Smooth muscle cell (in vitro differentiated cells): Measurements from ENCODE around the gene SIGLEC9. TPM values are rescaled to one million over a fixed set of nuclear protein-coding genes. Genes with fewer than 3 reads are reported as not detected.

Experiments
- DNase-seq: peaks from one replicate; lab custom pipeline; 2025; ENCODE audit not compliant: unreplicated experiment; lab: John Stamatoyannopoulos, UW
- H2AFZ ChIP-seq: fragments of 200-600 bp; sonication (generic); 2 replicates; pipeline ENCODE4 v1.6.0; 2016; ENCODE audit warnings: antibody characterized with exemption, low read depth, mild to moderate bottlenecking
- H3F3A ChIP-seq: fragments of 200-600 bp; sonication (generic); 2 replicates; pipeline ENCODE4 v1.6.0; 2017; ENCODE audit warnings: antibody characterized with exemption, low read depth
- H3K27ac ChIP-seq: fragments of 200-600 bp; sonication (generic); 2 replicates; pipeline ENCODE4 v1.5.1; 2016; ENCODE audit warnings: low read depth, mild to moderate bottlenecking
- H3K27me3 ChIP-seq: fragments of 200-600 bp; sonication (generic); 2 replicates; pipeline ENCODE4 v1.6.1; 2016; ENCODE audit warnings: low read depth, mild to moderate bottlenecking
- H3K36me3 ChIP-seq: fragments of 200-600 bp; sonication (generic); 2 replicates; pipeline ENCODE4 v1.5.1; 2016; ENCODE audit warnings: low read depth
- H3K4me1 ChIP-seq: fragments of 200-600 bp; sonication (generic); 2 replicates; pipeline ENCODE4 v1.5.1; 2016; ENCODE audit warnings: low read depth
- H3K4me2 ChIP-seq: fragments of 200-600 bp; sonication (generic); 2 replicates; pipeline ENCODE4 v1.6.0; 2016; ENCODE audit warnings: mild to moderate bottlenecking
- H3K4me3 ChIP-seq: fragments of 200-600 bp; sonication (generic); 2 replicates; pipeline ENCODE4 v1.5.1; 2016; ENCODE audit warnings: mild to moderate bottlenecking
- H3K79me2 ChIP-seq: fragments of 200-600 bp; sonication (generic); 2 replicates; pipeline ENCODE4 v1.6.0; 2016; ENCODE audit warnings: low read depth, mild to moderate bottlenecking
- H3K9ac ChIP-seq: fragments of 200-600 bp; sonication (generic); 2 replicates; pipeline ENCODE4 v1.6.0; 2016; ENCODE audit warnings: low read depth
- H3K9me3 ChIP-seq: fragments of 200-600 bp; sonication (generic); replicated peaks from 2 replicates; pipeline ENCODE4 v1.5.1; 2016; ENCODE audit warnings: low read depth
- H4K20me1 ChIP-seq: fragments of 200-600 bp; sonication (generic); 2 replicates; pipeline ENCODE4 v1.6.0; 2016; ENCODE audit warnings: low read depth
- CTCF ChIP-seq: fragments of 200-600 bp; sonication (generic); IDR thresholded peaks from 2 replicates; pipeline ENCODE4 v1.5.1; 2017; ENCODE audit warnings: borderline replicate concordance, mild to moderate bottlenecking, antibody characterized with exemption; ENCODE audit not compliant: insufficient read depth, poor library complexity, severe bottlenecking
- WGBS: methylation state at CpG from one replicate; pipeline ENCODE4 v1.1.7; 2016; ENCODE audit warnings: low lambda C conversion rate; 5-methylcytosine and 5-hydroxymethylcytosine counted together
- polyA plus RNA-seq: library from polyadenylated mRNA; unstranded; fragments of >200 nt; fragmentation: Nextera tagmentation; extraction: Ambion mirVana; gene quantifications from 2 replicates; pipeline ENCODE4 v1.2.1, GENCODE V29; 2016
- total RNA-seq: library from RNA; depleted of rRNA; stranded (reverse); fragments of >200 nt; gene quantifications from 2 replicates; pipeline ENCODE4 v1.2.3, GENCODE V29; 2014

SIGLEC9 gene
- total and polyA plus RNA-seq, 2 experiments from 2014 or later, result not detected

DNA sequence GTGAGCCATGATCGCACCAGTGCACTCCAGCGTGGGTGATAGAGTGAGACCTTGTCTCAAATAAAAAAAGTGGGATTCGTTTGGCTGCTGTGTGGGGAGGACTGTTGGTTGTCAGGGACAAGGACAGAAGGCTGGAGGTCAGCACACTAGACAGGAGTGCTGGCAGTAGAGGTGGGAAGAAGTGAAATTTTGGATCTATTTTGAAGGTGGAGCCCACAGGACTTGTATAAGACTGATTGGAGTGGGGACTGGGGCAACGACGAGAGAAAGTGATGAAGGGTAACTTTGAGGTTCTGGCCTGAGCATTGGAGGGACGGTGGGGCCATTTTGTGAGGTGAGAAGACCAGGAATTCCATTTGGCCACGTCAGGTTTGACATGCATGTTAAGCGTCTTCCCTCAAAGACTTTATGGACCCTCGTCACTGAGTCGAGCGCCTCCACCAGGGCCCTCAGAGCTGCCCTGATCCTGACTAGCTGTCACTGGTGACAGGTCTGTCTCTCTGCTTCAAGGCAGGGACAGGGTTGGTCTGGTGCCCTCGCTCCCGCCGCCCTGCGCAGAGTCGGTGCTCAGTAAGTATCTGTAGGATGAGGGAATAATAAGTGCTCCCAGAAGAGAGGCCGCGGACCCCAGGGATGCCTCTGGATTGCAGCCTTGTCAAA is 17.2 kb upstream of the SIGLEC9 start:
- WGBS, result 25% methylated on average over 18 of the region's 18 CpGs
- Histone ChIP-seq H3K4me2 (peak overlapping the region; percentile 90), H4K20me1 (peaks cover 6% of the 10 kb centered on the region), H3K27me3 (no peaks in the 10 kb centered on the region), H3K36me3 (no peaks in the 10 kb centered on the region), H3K4me1 (peaks cover 5% of the 10 kb centered on the region), H3K4me3 (peak overlapping the region; percentile 72), H3F3A (no peaks in the 10 kb centered on the region), H3K79me2 (peaks cover 12% of the 10 kb centered on the region), H3K9me3 (no peaks in the 10 kb centered on the region), H3K27ac (peak overlapping the region; percentile 60), H3K9ac (peak overlapping the region; percentile 78), H2AFZ (peak overlapping the region; percentile 56)
- TF ChIP-seq CTCF, result no peak
- DNase-seq, result no peak

DNA sequence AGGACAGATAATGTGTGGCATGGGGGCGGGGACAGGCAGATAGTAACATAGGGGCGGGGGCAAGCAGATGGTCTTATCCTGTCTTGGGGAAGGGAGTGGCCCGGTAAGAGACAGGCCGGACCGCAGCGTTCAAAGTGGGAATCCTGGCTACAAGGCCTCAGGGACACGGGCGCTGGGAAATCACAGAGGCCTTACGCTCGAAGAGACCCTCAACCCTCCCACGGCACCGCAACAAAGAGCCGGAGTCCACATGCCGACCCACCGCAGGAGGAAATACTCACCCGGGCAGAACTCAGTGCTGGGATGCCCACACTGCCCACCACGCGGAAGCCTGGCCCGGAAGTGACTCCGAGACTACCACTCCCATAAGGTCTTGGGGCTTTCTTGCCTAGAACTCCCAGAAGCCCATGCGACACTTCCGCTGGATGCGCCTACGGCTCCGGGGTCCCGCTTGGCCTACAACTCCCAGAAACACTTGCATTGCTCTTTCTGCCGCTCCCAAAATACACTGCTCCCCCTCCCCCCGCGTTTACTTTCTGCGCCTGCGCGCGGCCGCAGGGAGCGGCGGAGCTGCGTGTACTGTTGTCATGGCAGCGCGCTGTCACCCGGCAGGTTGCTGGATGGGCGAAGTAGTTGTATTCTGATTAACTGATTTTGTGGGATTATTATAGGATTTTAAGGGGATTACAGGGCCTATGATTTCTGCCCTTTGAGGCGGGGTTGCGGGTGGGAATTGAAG is 16.5 kb upstream of the SIGLEC9 start, which contains the start of gene CTU1:
CTU1 (minus strand) TSS at position 344 of the 739 bp plus-strand sequence. CDS start 3,840 bp downstream, outside the sequence.
- Histone ChIP-seq H4K20me1 (no peaks in the 10 kb centered on the region), H3K4me1 (peaks cover 5% of the 10 kb centered on the region), H3K4me3 (peak within 1 kb of the TSS; percentile 72), H3K4me2 (peak within 1 kb of the TSS; percentile 90), H3K9me3 (no peaks in the 10 kb centered on the region), H3K9ac (peak within 1 kb of the TSS; percentile 78), H3K27me3 (no peaks in the 10 kb centered on the region), H3F3A (no peaks in the 10 kb centered on the region), H3K36me3 (no peaks in the 10 kb centered on the region), H2AFZ (peak within 1 kb of the TSS; percentile 97), H3K27ac (peak within 1 kb of the TSS; percentile 60), H3K79me2 (peaks cover 12% of the 10 kb centered on the region)
- DNase-seq, result peak; percentile 88
- under 1% methylated on average over 43 of the region's 43 CpGs for WGBS
- TF ChIP-seq CTCF, result no peak

DNA sequence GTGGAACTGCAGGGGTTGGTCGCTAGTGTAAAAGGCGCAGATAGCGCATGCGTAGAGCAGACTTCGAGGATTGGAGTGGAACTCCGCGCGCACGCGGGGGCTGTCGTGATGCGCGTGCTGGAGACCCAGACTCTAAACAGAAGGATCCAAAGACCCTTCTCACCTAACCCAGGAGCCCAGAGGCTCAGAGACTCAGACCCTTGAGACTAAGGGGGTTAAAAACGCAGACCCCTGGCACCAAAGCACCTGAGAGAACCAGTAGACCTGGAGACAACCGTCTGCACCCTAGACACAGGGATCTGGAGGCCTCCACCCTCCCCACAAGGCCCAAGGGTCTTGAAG is 15.9 kb upstream of the SIGLEC9 start:
- Histone ChIP-seq H3K36me3 (no peaks in the 10 kb centered on the region), H3K27ac (no peak overlapping the region), H3K4me2 (peak overlapping the region; percentile 83), H3K4me1 (peaks cover 5% of the 10 kb centered on the region), H3K9me3 (no peaks in the 10 kb centered on the region), H3F3A (no peaks in the 10 kb centered on the region), H3K27me3 (peaks cover under 1% of the 10 kb centered on the region), H3K4me3 (peak overlapping the region; percentile 72), H3K79me2 (peaks cover 12% of the 10 kb centered on the region), H3K9ac (peak overlapping the region; percentile 25), H2AFZ (peak overlapping the region; percentile 97), H4K20me1 (no peaks in the 10 kb centered on the region)
- no peak for TF ChIP-seq CTCF
- 13% methylated on average over 13 of the region's 15 CpGs for WGBS
- DNase-seq, result no peak
